Esophagus squamous epithelium (tissue), 4 donors: Measurements from ENCODE around the gene PRKAR1B.

Source experiments
- POLR2A ChIP-seq, 4 donors: fragments of 450-650 bp; IDR thresholded peaks; one replicate each; pipeline ENCODE4 v1.6.1; 2017; ENCODE audit warnings: antibody characterized with exemption in 4 of 4, mild to moderate bottlenecking in 4 of 4, moderate library complexity in 3 of 4
- TF ChIP-seq, protein P1 (sequence below), 6 experiments: fragments of 450-650 bp in 4 of 6; fragments of 200-600 bp in 2 of 6; sonication (generic) in 2 of 6; IDR thresholded peaks; one replicate each; pipeline ENCODE4 v1.5.1; 2016 to 2019; ENCODE audit warnings: antibody characterized with exemption in 6 of 6, mild to moderate bottlenecking in 4 of 6, moderate library complexity in 4 of 6

DNA sequence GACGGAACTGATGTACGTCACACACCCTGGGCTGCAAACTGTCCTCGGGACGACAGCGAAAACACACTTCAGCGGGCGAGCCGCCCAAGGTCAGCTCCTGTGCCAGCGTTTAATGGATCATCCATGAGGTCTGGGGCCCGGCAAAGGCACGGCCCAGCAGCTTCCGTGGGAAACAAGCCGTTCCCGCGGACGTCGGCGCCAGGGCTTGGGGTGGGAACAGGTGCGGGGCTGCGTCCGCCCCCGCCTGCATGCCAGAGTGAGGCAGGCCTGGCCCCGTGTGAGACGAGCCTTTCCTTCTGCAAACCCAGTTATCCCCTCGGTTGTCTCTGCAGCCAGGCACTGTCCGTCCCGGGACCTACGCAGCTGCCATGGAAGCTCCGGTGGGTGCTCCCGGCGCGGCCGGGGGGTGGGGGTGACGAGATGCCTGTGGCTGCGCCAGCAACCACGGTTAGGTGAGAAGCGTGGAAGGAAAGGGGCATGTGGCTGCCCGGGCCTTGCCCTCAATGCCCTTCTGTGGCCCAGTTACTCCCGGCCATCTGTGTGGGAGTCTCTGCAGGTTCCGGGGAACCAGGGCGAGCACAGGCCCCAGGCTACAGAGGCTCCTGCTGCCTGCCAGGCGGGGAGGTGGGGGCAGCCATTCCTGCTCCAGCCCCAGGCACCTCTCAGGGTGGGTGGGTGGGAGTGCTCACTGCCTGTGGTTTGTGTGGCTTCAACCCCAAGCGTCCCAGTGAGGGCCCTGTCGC is 165.3 kb downstream of the PRKAR1B start:
- TF ChIP-seq, protein P1, sequence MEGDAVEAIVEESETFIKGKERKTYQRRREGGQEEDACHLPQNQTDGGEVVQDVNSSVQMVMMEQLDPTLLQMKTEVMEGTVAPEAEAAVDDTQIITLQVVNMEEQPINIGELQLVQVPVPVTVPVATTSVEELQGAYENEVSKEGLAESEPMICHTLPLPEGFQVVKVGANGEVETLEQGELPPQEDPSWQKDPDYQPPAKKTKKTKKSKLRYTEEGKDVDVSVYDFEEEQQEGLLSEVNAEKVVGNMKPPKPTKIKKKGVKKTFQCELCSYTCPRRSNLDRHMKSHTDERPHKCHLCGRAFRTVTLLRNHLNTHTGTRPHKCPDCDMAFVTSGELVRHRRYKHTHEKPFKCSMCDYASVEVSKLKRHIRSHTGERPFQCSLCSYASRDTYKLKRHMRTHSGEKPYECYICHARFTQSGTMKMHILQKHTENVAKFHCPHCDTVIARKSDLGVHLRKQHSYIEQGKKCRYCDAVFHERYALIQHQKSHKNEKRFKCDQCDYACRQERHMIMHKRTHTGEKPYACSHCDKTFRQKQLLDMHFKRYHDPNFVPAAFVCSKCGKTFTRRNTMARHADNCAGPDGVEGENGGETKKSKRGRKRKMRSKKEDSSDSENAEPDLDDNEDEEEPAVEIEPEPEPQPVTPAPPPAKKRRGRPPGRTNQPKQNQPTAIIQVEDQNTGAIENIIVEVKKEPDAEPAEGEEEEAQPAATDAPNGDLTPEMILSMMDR (IDR thresholded peaks at IDR 0.05), result no peak
- no peak for TF ChIP-seq POLR2A (IDR thresholded peaks at IDR 0.05)
